Measurements from ENCODE around the gene UAP1L1. TPM values are rescaled to one million over a fixed set of nuclear protein-coding genes. Genes with fewer than 3 reads are reported as not detected.
A peak's percentile ranks its signal among the peaks of the same experiment; 100 is the strongest.

Gene UAP1L1
- total and polyA plus RNA-seq, 2 of the 4 experiments (the other 2 are of a cell fraction), result 2.3 to 9.8 TPM

- Histone ChIP-seq H2BK15ac (ENCODE audit: low read depth, low read length) (no peak overlapping the region), H4K91ac (ENCODE audit: insufficient read depth, low read depth, low read length) (no peak overlapping the region), H3K36me3 (ENCODE audit: control insufficient read depth, insufficient read depth, low read length) (no peaks in the 10 kb centered on the region), H3K14ac (replicated peaks; ENCODE audit: low read depth, low read length) (no peak overlapping the region), H3K9me1 (ENCODE audit: insufficient read depth, low read length) (no peaks in the 10 kb centered on the region), H3K4me2 (ENCODE audit: low read depth, low read length) (no peak overlapping the region), H3K9ac (ENCODE audit: low read depth, low read length) (no peak overlapping the region), H3K4me1 (ENCODE audit: control insufficient read depth, insufficient read depth, low read length) (no peaks in the 10 kb centered on the region), H3K23ac (ENCODE audit: low read depth, low read length) (no peak overlapping the region), H4K20me1 (ENCODE audit: insufficient read depth, low read length) (no peaks in the 10 kb centered on the region), H2BK120ac (ENCODE audit: low read depth, low read length) (no peak overlapping the region), H2BK20ac (ENCODE audit: low read depth, low read length) (no peak overlapping the region), H3K56ac (ENCODE audit: extremely low read depth, insufficient read depth, low read length) (no peak overlapping the region), H4K5ac (ENCODE audit: low read depth, low read length) (no peak overlapping the region), H3K4me3 (ENCODE audit: insufficient read depth, low read depth, low read length) (no peak overlapping the region), H3K9me3 (ENCODE audit: control insufficient read depth, insufficient read depth, low read length) (no peaks in the 10 kb centered on the region), H2AK9ac (replicated peaks; ENCODE audit: low read depth, low read length, poor library complexity) (no peak overlapping the region), H3K27ac (ENCODE audit: insufficient read depth, low read length) (no peak overlapping the region), H4K8ac (ENCODE audit: low read depth in 2 of 2, low read length in 2 of 2) (no peak overlapping the region), H3K18ac (ENCODE audit: low read depth, low read length) (no peak overlapping the region), H2AFZ (replicated peaks; ENCODE audit: low read length, poor library complexity) (peak overlapping the region; percentile 71), H3K79me1 (ENCODE audit: low read depth in 1 of 2, low read length in 2 of 2) (peaks cover 0 to 3% of the 10 kb centered on the region in 2 experiments; a peak in 2 of 4 replicates), H2BK5ac (ENCODE audit: low read depth, low read length, poor library complexity, severe bottlenecking) (no peak overlapping the region), H3K4ac (ENCODE audit: low read depth, low read length) (no peak overlapping the region), H2AK5ac (ENCODE audit: low read depth, low read length) (no peak overlapping the region), H3K27me3 (ENCODE audit: control insufficient read depth, insufficient read depth, low read length) (peaks cover 2% of the 10 kb centered on the region; the same call in 1 of the 2 replicates)
- TF ChIP-seq SMC3 (IDR thresholded peaks at IDR 0.05; ENCODE audit: low read depth, low read length), result no peak
- no peak for TF ChIP-seq RCOR1 (IDR thresholded peaks at IDR 0.05; ENCODE audit: insufficient replicate concordance, low read length)
- TF ChIP-seq POLR2A (IDR thresholded peaks at IDR 0.05; ENCODE audit: low read depth, low read length), result no peak
- TF ChIP-seq CHD1 (IDR thresholded peaks at IDR 0.05; ENCODE audit: low read depth, low read length), result no peak
- TF ChIP-seq MXI1 (IDR thresholded peaks at IDR 0.05; ENCODE audit: borderline replicate concordance, low read depth, low read length), result no peak
- TF ChIP-seq USF2 (IDR thresholded peaks at IDR 0.05; ENCODE audit: low read depth, low read length), result no peak
- dilution Hi-C loops (cut with HindIII; ENCODE audit: low sequenced_read_pairs, unreplicated experiment) (no loop called here), in situ Hi-C loops (cut with MboI; ENCODE audit: low sequenced_read_pairs) (no loop called here), intact Hi-C loops (cut with micrococcal nuclease) (no loop called here)
- CTCF ChIA-PET, result interaction anchor here (0.7 to 1.9 kb wide), 7 partner anchors 8 to 126 kb away, joined by 3 to 17 read pairs (median 4); partner anchors contain the start of genes MAN1B1, NPDC1 and UAP1L1
- no peak for ATAC-seq (ENCODE audit: low read depth)
- no TSS peak for BruUV-seq (replicated peaks)
- WGBS, 2 experiments (ENCODE audit: extremely low coverage in 2 of 2, insufficient read length in 1 of 2), result 81% methylated on average over 15 of the region's 26 CpGs; no CpG with 5 or more reads in 1 of the 2 experiments
- no peak for DNase-seq
- POLR2A ChIA-PET (ENCODE audit: unreplicated experiment), result no interaction called here
Observed at GRCh38 chr9:137063311-137064026, 13.8 kb upstream of the UAP1L1 start.
